ENCODE measurements around the gene S1PR3. TPM values are rescaled to one million over a fixed set of nuclear protein-coding genes. Genes with fewer than 3 reads are reported as not detected.

S1PR3 gene
- total RNA-seq, 2 experiments from 2014 or later, result 0.31 to 0.33 TPM

DNA sequence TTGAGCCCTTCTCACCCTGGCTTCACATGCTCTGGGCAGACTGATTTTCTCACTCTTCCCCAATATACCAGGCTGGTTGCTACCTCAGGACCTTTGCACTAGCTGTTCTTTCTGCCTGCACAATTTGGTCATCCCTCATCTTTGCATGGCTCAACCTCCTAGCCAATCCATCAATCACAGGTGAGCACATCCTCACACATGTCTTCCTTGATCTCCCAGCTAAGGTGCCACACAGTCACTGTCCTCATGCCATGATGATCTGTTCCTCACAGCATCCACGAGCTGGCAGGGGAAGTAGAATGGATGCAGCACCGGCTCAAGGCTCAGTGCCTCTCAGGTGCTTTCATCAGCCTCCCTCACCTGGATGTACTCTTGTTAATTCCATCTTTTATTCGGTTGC lies 30.6 kb upstream of the S1PR3 start:
- POLR2A ChIA-PET, result no interaction called here
- TF ChIP-seq, protein P1, sequence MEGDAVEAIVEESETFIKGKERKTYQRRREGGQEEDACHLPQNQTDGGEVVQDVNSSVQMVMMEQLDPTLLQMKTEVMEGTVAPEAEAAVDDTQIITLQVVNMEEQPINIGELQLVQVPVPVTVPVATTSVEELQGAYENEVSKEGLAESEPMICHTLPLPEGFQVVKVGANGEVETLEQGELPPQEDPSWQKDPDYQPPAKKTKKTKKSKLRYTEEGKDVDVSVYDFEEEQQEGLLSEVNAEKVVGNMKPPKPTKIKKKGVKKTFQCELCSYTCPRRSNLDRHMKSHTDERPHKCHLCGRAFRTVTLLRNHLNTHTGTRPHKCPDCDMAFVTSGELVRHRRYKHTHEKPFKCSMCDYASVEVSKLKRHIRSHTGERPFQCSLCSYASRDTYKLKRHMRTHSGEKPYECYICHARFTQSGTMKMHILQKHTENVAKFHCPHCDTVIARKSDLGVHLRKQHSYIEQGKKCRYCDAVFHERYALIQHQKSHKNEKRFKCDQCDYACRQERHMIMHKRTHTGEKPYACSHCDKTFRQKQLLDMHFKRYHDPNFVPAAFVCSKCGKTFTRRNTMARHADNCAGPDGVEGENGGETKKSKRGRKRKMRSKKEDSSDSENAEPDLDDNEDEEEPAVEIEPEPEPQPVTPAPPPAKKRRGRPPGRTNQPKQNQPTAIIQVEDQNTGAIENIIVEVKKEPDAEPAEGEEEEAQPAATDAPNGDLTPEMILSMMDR (IDR thresholded peaks at IDR 0.05), result no peak
- CTCF ChIA-PET, result no interaction called here
- H3K27ac Mint-ChIP-seq, result no peak overlapping the region
- H3K9me3 Mint-ChIP-seq, result no peaks in the 10 kb centered on the region
- DNase-seq (no peak), ATAC-seq (ENCODE audit: poor library complexity) (no peak)
- Histone ChIP-seq H3K4me1 (ENCODE audit: insufficient read depth, low read length) (no peaks in the 10 kb centered on the region), H3K27me3 (ENCODE audit: control insufficient read depth in 1 of 2, insufficient read depth in 2 of 2, low read length in 2 of 2) (peaks cover 2 to 6% of the 10 kb centered on the region in 2 experiments), H3K9me3 (ENCODE audit: control insufficient read depth in 1 of 2, insufficient read depth in 1 of 2, low read length in 2 of 2) (no peaks in the 10 kb centered on the region), H3K4me3 (ENCODE audit: low read length) (no peak overlapping the region), H3K27ac (ENCODE audit: low read depth in 1 of 2, low read length in 2 of 2) (no peak overlapping the region), H3K36me3 (ENCODE audit: insufficient read depth, low read length) (no peaks in the 10 kb centered on the region)
- H3K27me3 Mint-ChIP-seq, result peaks cover 16% of the 10 kb centered on the region
- H3K4me1 Mint-ChIP-seq (ENCODE audit: low read depth), result no peaks in the 10 kb centered on the region
- no peaks in the 10 kb centered on the region for H3K36me3 Mint-ChIP-seq (ENCODE audit: low read depth)
- intact Hi-C loops (cut with DNase I, micrococcal nuclease), result no loop called here
- no peak overlapping the region for H3K4me3 Mint-ChIP-seq

DNA sequence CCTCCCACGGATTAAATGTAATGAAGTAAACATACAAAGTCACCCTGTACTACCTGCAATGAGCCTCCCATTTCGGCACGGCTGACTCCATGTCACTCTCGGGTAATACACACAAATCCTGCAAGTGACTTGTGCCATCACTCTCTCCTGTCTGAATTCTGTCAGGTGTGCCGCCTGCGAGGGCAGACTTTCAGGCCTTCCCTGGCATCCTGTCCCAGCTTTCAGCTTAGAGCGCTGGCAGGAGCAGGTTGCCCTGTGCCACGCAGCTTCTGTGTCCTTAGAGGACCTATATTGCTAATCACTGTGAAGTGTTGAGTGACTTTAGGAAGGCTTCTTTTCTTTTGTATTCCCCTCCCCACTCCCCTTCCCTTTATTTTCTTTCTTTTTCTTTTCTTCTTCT lies 25.8 kb upstream of the S1PR3 start:
- ATAC-seq (ENCODE audit: poor library complexity) (no peak), DNase-seq (no peak)
- no peaks in the 10 kb centered on the region for H3K36me3 Mint-ChIP-seq (ENCODE audit: low read depth)
- POLR2A ChIA-PET, result no interaction called here
- H3K4me1 ChIP-seq (ENCODE audit: insufficient read depth, low read length), result no peaks in the 10 kb centered on the region
- CTCF ChIA-PET, result no interaction called here
- no peak overlapping the region for H3K4me3 Mint-ChIP-seq
- no peaks in the 10 kb centered on the region for H3K27me3 ChIP-seq (ENCODE audit: control insufficient read depth in 1 of 2, insufficient read depth in 2 of 2, low read length in 2 of 2)
- no peaks in the 10 kb centered on the region for H3K27me3 Mint-ChIP-seq
- intact Hi-C loops (cut with DNase I, micrococcal nuclease), result no loop called here
- no peaks in the 10 kb centered on the region for H3K36me3 ChIP-seq (ENCODE audit: insufficient read depth, low read length)
- TF ChIP-seq, protein P1 (IDR thresholded peaks at IDR 0.05), result no peak
- no peak overlapping the region for H3K27ac Mint-ChIP-seq
- no peak overlapping the region for H3K4me3 ChIP-seq (ENCODE audit: low read length)
- H3K27ac ChIP-seq (ENCODE audit: low read depth in 1 of 2, low read length in 2 of 2), result no peak overlapping the region
- no peaks in the 10 kb centered on the region for H3K9me3 ChIP-seq (ENCODE audit: control insufficient read depth in 1 of 2, insufficient read depth in 1 of 2, low read length in 2 of 2)
- H3K9me3 Mint-ChIP-seq, result no peaks in the 10 kb centered on the region
- no peaks in the 10 kb centered on the region for H3K4me1 Mint-ChIP-seq (ENCODE audit: low read depth)

DNA sequence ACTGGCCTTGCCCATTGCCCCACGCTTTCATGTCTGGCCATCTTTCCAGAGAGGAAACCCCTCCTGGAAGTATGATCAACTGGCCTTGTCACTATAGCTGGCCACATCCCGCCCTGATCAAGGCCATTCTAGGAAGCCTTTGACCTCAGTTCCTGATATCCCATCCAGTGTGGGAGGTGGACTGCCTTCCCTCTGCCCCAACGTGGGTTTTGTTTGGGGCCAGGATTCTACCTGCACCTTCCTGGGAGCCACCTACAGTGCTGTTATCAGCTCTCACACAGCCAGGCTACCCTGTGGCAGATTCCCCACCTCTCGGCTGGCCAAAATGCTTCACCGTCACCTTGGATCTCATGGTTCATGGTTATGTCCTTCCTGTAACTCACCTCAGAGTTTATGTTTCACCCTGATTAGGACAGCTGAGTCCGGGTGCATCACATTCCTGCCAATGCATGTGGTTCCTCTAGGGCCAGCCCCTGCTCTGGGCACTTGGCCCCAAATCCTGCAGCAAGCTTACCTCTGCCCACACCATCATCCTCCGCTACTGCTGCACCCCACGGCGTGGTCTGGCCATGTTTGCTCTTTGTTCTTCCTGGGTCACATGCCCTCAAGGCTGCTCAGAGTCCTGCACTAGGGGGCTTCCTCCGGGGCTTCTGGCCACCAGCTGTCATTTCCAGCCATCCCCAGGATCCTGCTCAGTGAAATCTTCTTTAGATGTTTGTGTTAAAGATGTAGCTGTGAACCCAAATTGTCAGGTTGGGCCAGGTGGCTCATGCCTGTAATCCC lies 24.2 kb upstream of the S1PR3 start:
- Mint-ChIP-seq H3K9me3 (no peaks in the 10 kb centered on the region), H3K4me1 (ENCODE audit: low read depth) (no peaks in the 10 kb centered on the region), H3K36me3 (ENCODE audit: low read depth) (no peaks in the 10 kb centered on the region), H3K27ac (no peak overlapping the region), H3K4me3 (no peak overlapping the region), H3K27me3 (no peaks in the 10 kb centered on the region)
- H3K27me3 ChIP-seq (ENCODE audit: control insufficient read depth in 1 of 2, insufficient read depth in 2 of 2, low read length in 2 of 2), result no peaks in the 10 kb centered on the region
- peaks cover 0 to 5% of the 10 kb centered on the region in 2 experiments for H3K9me3 ChIP-seq (ENCODE audit: control insufficient read depth in 1 of 2, insufficient read depth in 1 of 2, low read length in 2 of 2)
- no peak for ATAC-seq (ENCODE audit: poor library complexity)
- H3K4me1 ChIP-seq (ENCODE audit: insufficient read depth, low read length), result no peaks in the 10 kb centered on the region
- H3K4me3 ChIP-seq (ENCODE audit: low read length), result no peak overlapping the region
- H3K36me3 ChIP-seq (ENCODE audit: insufficient read depth, low read length), result no peaks in the 10 kb centered on the region
- ChIA-PET CTCF (no interaction called here), POLR2A (no interaction called here)
- no peak for DNase-seq
- intact Hi-C loops (cut with DNase I, micrococcal nuclease), result no loop called here
- TF ChIP-seq, protein P1 (IDR thresholded peaks at IDR 0.05), result no peak
- H3K27ac ChIP-seq (ENCODE audit: low read depth in 1 of 2, low read length in 2 of 2), result no peak overlapping the region
